Measurements from ENCODE around the gene PREX1. TPM values are rescaled to one million over a fixed set of nuclear protein-coding genes. Genes with fewer than 3 reads are reported as not detected.
A peak's percentile ranks its signal among the peaks of the same experiment; 100 is the strongest.
"Not testable (repeated sequence)": the region's sequence is repeated elsewhere in the genome, so short reads cannot be mapped to it uniquely, and the experiment has no call there.

Gene PREX1
- total RNA-seq, 2 donors from 2014 or later, result 16.0 to 17.4 TPM

DNA sequence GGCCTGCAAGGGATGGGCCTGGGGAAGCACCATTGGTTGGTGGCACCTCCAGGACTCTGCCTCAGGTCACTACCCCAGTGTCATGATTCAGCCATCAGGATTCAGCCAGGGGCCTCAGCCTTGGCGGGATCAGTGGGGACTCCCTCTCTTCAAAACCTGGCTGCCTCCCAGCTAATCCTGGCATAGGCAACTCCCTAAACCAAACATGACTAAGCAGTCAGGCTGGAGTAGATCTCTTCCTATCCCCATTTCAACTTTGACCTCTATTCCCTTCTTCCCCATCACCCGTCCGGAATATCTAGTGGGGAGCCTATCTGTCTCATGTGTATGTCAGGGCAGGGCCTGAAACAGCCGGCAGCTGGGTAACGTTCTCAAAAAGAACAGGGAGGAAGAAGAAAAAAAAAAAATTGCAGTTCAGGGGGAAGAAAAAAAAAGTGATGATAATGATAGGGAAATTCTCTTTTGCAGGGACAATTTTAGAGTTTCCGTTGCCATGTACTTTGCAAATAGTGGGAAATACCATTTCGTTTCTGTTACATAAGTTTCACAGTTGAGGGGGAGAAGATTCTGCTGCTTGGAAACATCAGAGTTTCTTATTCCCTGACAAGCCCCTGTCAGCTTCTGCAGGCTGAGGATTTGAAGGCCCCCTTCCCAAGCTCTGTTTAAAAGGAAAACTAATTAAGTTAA is 4.1 kb upstream of the PREX1 start:
- DNase-seq (peak; percentile 79), ATAC-seq (peak; percentile 17 to 62)
- intact Hi-C loops (cut with DNase I), result no loop called here

DNA sequence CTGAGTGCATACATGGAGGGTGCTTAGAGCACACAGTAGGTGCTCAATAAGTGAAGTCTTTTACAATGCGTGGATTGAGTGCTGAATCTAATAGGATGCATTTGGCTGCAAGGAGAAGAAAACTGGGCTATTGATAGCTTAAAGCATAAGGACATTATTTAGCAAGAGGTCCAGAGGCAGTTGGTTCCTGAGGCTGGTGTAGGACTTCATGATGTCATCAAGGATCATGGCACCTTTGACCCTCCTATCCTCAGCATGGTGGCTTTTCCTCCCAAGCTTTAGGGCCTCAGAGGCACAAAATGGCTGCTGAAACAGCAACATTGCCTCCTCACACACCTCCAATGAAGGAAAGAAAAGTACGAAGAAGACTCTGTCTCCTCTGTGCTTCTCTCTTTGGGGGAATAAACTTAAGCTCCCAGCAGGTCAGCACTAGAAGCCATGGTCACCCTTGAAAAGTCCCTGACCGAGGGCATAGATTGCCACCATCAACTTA is 3.1 kb upstream of the PREX1 start:
- no peak for ATAC-seq
- intact Hi-C loops (cut with DNase I), result no loop called here
- no peak for DNase-seq

DNA sequence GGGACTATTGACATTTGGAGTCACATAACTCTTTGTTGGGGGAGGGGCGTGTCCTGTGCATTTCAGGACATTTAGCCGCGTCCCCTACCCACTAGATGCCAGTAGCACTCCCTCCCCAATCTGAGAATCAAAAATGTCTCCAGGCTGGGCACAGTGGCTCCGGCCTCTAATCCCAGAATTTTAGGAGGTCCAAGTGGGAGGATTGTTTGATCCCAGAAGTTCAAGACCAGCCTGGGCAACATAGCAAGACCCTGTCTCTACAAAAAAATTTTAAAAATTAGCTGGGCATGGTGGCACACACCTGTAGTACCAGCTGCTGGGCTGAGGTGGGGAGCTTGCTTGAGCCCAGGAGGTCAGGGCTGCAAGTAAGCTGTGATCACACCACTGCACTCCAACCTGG is 2.1 kb upstream of the PREX1 start:
- ATAC-seq (no peak), DNase-seq (no peak)
- intact Hi-C loops (cut with DNase I), result loop anchor here in 1 of 2 donors (5.0 to 10.0 kb wide), 2 partner anchors 65 to 173 kb away; no protein-coding TSS in a partner anchor

DNA sequence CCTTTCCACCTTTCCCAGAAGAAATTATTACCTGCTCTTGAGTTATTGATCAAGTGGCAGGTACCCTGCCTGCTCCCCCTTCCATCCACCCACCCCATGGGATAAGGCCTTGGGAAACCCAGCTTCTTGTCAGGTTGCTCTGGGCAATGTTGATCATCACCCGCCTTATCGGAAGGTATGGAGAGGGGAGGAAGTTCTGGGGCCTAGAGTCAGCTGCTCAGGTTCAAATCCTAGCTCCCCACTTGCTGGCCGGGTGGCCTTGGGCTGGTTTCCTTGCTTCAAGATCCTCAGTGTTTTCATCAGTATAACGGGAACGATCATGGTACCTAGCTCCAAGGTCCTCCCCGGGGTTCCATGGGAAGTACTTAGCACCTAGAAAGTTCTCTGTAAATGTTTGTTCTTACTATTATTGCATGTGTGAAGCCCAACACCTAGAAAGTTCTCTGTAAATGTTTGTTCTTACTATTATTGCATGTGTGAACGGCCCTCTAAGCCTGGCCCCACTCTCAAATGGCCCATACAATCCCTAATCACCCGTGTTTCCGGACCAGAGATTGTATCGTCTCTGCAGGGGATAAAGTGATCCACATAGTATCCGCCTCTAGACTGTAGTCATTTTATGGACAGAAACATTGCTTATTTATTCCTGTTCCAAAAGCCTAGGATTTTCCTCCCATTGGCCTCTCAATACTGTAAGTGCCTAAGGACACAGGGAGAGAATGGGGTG is 1.1 kb upstream of the PREX1 start:
- intact Hi-C loops (cut with DNase I), result loop anchor here in 1 of 2 donors (5.0 to 10.0 kb wide), 2 partner anchors 64 to 172 kb away; no protein-coding TSS in a partner anchor
- ATAC-seq, result no peak

GRCh38 chr20:48826883-48827771 is 672 bp downstream of the PREX1 start:
- intact Hi-C loops (cut with DNase I), result loop anchor here in 1 of 2 donors (5.0 to 10.0 kb wide), 2 partner anchors 62 to 170 kb away; no protein-coding TSS in a partner anchor
- peak in 1 of 2 donors; percentile 6 for ATAC-seq
- DNase-seq, result no peak

More for the DNA sequence above, 1.1 kb upstream of the PREX1 start:
- no peak for DNase-seq

GRCh38 chr20:48826480-48826879 is 1.3 kb downstream of the PREX1 start:
- not testable (repeated sequence) for DNase-seq, ATAC-seq
- intact Hi-C loops (cut with DNase I), result loop anchor here in 1 of 2 donors (5.0 to 10.0 kb wide), 2 partner anchors 62 to 169 kb away; no protein-coding TSS in a partner anchor

DNA sequence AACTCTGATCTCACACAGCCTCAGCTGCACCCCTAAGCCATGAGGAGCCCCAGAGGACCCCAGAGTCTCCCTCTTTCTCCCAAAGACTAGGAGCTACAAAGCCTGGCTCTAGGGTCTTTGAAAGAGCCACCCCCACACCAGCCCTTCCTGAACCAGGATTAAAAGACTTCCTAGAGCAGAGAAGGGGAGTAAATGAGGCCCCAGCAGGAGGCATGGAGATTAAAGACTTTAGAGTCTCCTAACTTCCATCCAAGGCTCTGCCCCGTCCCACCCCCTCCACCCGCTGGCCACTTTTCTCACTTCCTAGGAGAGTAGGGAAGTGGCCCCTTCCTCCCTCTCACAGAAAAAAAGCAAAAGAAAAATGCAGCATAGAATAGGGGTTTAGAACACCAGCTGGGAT is 1.7 kb downstream of the PREX1 start:
- DNase-seq, result no peak
- peak in 1 of 2 donors; percentile 10 for ATAC-seq
- intact Hi-C loops (cut with DNase I), result loop anchor here in 1 of 2 donors (5.0 to 10.0 kb wide), 2 partner anchors 61 to 169 kb away; no protein-coding TSS in a partner anchor

GRCh38 chr20:48825566-48825920 is 2.3 kb downstream of the PREX1 start:
- DNase-seq (no peak), ATAC-seq (no peak)
- intact Hi-C loops (cut with DNase I), result loop anchor here in 1 of 2 donors (5.0 to 10.0 kb wide), 2 partner anchors 61 to 168 kb away; no protein-coding TSS in a partner anchor

DNA sequence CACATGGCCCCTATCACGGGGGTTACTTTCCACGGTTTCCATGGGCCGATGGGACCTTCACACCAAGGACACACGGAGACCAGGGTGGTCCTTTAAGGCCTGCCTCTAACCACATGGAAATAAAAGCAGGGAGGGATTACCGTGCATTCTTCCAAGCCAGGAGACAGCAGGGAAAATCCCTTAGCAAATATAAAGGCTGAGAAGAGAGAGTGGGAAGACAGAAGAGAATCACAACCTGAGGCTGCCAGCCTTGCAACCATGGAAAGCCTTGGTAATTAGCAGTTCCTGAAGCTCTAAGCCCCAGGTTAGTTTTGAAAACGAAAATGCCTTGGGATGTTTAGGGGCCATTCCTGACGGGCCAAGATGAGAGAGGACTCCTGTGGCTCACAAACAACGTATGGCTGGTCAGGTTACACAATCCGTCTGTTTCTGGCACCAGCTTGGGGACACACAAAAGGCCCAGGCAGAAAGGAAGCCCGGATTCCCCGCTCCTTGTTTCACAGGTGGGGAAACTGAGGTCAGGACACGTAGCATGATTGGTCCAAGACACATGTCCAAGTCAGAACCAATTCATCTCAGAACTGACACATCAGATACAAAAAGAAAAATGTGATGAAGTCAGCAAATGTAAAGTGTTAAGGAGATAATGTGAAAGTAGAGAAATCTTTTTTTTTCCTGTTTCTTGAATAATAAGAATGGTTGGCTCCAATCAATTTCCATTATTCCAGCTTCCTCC is 2.8 kb downstream of the PREX1 start:
- intact Hi-C loops (cut with DNase I), result loop anchor here in 1 of 2 donors (5.0 to 10.0 kb wide), 2 partner anchors 60 to 168 kb away; no protein-coding TSS in a partner anchor
- DNase-seq (no peak), ATAC-seq (no peak)

- intact Hi-C loops (cut with DNase I), result loop anchor here in 1 of 2 donors (10.0 kb wide), 1 partner anchor 59 kb away; no protein-coding TSS in a partner anchor
- ATAC-seq (no peak), DNase-seq (no peak)
Observed at GRCh38 chr20:48823960-48824498, 3.8 kb downstream of the PREX1 start.

- intact Hi-C loops (cut with DNase I), result loop anchor here in 1 of 2 donors (10.0 kb wide), 1 partner anchor 59 kb away; no protein-coding TSS in a partner anchor
- DNase-seq (no peak), ATAC-seq (no peak)
Observed at GRCh38 chr20:48823476-48823875, 4.3 kb downstream of the PREX1 start.

DNA sequence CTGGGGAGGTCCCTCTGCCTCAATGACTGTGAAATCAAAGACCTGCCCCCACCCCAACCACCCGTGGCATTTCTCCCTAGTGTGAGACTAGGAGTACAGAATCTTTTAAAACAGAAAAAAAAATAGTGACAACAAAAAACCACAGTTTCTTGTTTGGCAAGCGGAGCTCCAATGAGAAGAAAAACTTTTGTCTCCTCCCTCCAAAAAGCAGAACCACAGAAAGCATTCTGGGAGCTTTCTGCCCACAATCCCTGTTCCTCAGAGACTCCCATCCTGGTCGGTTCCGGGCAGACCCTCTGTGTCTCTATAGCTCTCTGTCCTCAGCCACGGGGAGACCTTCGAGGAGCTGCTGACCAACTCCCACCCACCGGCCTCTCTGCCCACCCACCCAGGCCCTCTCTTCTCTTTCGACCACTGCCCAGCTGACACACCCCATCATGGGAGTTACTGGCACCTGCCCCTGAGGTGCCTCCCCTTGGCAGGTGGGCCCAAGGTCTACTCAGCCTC is 4.9 kb downstream of the PREX1 start:
- ATAC-seq, result no peak
- DNase-seq, result no peak
- intact Hi-C loops (cut with DNase I), result loop anchor here in 1 of 2 donors (10.0 kb wide), 1 partner anchor 58 kb away; no protein-coding TSS in a partner anchor

DNA sequence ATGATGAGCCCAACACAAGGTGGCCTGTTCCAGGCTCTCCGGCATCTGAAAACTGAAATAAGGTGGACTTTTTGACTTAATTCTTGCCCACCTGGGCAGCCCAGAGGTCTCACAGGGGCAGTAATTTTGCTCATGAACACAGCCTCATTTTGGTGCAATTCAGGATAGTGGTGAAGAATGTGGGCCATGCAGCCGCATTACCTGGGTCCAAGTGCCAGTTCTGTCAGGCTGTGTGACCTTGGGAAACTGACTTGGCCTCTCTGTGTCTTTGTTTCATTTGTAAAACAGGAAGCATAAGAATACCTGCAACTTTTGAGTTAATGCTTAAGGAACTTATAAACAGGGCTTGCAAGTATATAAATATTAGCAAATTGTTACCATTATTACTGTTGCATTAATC is 5.6 kb downstream of the PREX1 start:
- ATAC-seq, result no peak
- intact Hi-C loops (cut with DNase I), result loop anchor here in 1 of 2 donors (10.0 kb wide), 1 partner anchor 57 kb away; no protein-coding TSS in a partner anchor
- DNase-seq, result no peak

DNA sequence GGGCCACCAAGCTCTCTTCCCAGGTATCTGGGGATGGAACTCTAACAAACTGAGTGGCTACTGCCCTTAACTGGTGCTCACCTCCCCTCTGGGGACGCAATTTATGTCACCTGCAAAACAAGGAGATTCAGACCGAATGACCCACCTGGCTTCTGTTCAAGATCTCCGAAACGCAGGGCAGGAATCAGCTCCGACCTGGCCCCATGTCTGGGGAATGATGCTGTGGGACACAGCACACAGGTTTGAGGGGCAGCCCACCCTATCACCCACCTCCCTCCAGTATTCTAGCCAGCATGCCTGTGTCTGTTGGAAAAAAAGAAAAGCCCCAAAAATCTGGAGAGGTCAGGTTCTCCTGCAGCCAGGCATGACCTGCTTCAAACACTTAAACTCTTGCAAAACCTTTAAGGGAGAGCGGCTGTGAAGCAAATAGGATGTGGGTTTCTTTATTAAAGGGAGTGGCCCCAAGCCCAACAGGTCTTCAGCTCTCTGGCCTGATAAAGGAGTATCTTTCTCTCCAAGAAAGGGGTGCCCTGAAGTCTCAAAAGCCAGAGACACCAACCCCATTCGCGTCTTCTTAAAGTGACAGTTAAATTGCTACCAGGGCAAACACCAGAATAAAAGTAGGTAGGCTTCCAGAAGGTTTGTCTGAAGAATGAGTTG is 6.4 kb downstream of the PREX1 start:
- intact Hi-C loops (cut with DNase I), result loop anchor here in 1 of 2 donors (10.0 kb wide), 1 partner anchor 57 kb away; no protein-coding TSS in a partner anchor
- ATAC-seq, result no peak
- no peak for DNase-seq

GRCh38 chr20:48820649-48820973 is 7.2 kb downstream of the PREX1 start:
- ATAC-seq (no peak), DNase-seq (no peak)
- intact Hi-C loops (cut with DNase I), result loop anchor here in 1 of 2 donors (10.0 kb wide), 1 partner anchor 56 kb away; no protein-coding TSS in a partner anchor

DNA sequence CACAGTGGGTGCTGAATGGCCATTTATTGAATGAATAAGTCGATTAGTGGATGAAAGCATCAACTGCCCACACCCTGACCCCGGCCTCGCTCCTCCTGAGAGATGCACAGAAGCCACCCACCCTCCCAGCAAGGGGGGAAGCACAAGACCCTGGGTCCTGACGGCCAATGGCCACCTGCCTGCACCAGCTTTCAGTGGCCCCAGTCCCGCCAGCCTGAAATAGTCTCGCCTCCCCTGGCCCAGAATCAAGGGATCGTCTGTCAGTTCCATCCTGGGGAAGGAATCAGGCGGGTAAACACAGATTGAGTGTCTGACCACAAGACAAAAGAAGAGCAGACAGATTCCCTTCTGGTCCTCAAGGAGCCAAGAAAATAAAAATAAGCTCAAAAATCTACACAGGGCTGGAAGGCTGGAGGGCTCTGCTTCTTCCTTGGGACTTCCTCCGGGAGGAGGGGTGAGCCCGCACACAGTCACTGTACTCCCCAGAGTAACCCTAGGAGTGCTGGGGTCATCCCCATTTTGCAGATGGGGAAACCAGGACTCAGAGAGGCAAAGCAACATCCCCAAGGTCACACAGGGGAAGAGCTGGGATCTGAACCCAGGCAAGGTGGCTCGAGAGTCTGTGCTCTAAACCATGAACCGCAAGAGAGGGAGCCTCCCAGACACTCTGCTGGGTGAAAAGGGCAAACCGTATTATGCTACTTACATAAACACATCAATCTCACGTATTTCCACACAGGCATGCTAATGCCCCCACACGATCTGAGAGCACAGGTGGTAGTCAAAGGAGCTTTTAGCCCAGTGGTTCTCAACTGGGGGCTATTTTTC is 7.8 kb downstream of the PREX1 start:
- no peak for ATAC-seq
- no peak for DNase-seq
- intact Hi-C loops (cut with DNase I), result loop anchor here (10.0 kb wide), 2 partner anchors 55 to 135 kb away; no protein-coding TSS in a partner anchor
